B cell (primary cell): ENCODE results near the gene TCF7L2. TPM values are rescaled to one million over a fixed set of nuclear protein-coding genes. Genes with fewer than 3 reads are reported as not detected.

Experiments used
- ATAC-seq: fragments of 200-7000 bp; cut with Tn5 transposase; one replicate; pipeline ENCODE4 v1.10.0; 2021; ENCODE audit warnings: low read depth, mild to moderate bottlenecking, moderate number of reproducible peaks, moderate library complexity
- CTCF ChIA-PET: fragments of 350-600 bp; sonication (Branson Sonifier 250); formaldehyde crosslinking; loops from one replicate; lab custom pipeline; 2021; ENCODE audit warnings: antibody characterized with exemption, inconsistent platforms; lab: Charles Lee
- POLR2A ChIA-PET: fragments of 350-600 bp; sonication (Branson Sonifier 250); formaldehyde crosslinking; loops from one replicate; lab custom pipeline; 2021; ENCODE audit warnings: antibody characterized with exemption; lab: Charles Lee
- DNase-seq: peaks from one replicate; pipeline ENCODE4 v3.0.0; 2013
- H2AFZ ChIP-seq: 2 replicates; pipeline ENCODE4 v1.6.1; 2012; ENCODE audit warnings: mild to moderate bottlenecking, low read depth, low read length; ENCODE audit not compliant: insufficient read depth, poor library complexity, severe bottlenecking
- H3K27ac ChIP-seq, 2 donors: 1 replicate in 1 of 2; 2 replicates in 1 of 2; pipeline ENCODE4 v1.5.1; 2012 to 2013; ENCODE audit warnings: low read length in 2 of 2, mild to moderate bottlenecking in 2 of 2, moderate library complexity in 1 of 2
- H3K27me3 ChIP-seq, 4 experiments: fragments of 200-600 bp in 1 of 4; sonication (generic) in 1 of 4; replicated peaks in 1 of 4; 1 replicate in 2 of 4; 2 replicates in 2 of 4; pipeline versions ENCODE4 v1.6.1 to v1.7.0; 2013 to 2016; ENCODE audit warnings: low read length in 3 of 4, mild to moderate bottlenecking in 2 of 4, mixed read lengths in 1 of 4, moderate library complexity in 1 of 4; ENCODE audit not compliant: insufficient read depth in 4 of 4, control insufficient read depth in 3 of 4; ENCODE audit errors: control extremely low read depth in 1 of 4
- H3K36me3 ChIP-seq, 2 experiments: replicated peaks in 1 of 2; 1 replicate in 1 of 2; 2 replicates in 1 of 2; pipeline versions ENCODE4 v1.6.1 to v1.7.1; 2013; ENCODE audit warnings: low read length in 1 of 2; ENCODE audit not compliant: insufficient read depth in 2 of 2, control insufficient read depth in 1 of 2; ENCODE audit errors: control extremely low read depth in 1 of 2, extremely low read depth in 1 of 2
- H3K4me1 ChIP-seq, 2 donors: fragments of 200-600 bp in 1 of 2; sonication (generic) in 1 of 2; 1 replicate in 1 of 2; 2 replicates in 1 of 2; pipeline versions ENCODE4 v1.5.1 to v1.6.1; 2013 to 2017; ENCODE audit warnings: low read length in 2 of 2; ENCODE audit not compliant: control insufficient read depth in 2 of 2, insufficient read depth in 2 of 2
- H3K4me2 ChIP-seq: replicated peaks from 2 replicates; pipeline ENCODE3; 2012; ENCODE audit warnings: mild to moderate bottlenecking, low read depth, low read length; ENCODE audit not compliant: poor library complexity, severe bottlenecking
- H3K4me3 ChIP-seq, 5 experiments: fragments of 200-600 bp in 1 of 5; sonication (generic) in 1 of 5; 1 replicate in 3 of 5; 2 replicates in 2 of 5; pipeline versions ENCODE4 v1.5.1 to v1.7.0; 2011 to 2016; ENCODE audit warnings: low read length in 4 of 5, mild to moderate bottlenecking in 4 of 5, low read depth in 2 of 5, control low read depth in 1 of 5, moderate library complexity in 1 of 5; ENCODE audit not compliant: insufficient read depth in 1 of 5; ENCODE audit errors: control extremely low read depth in 1 of 5, extremely low read depth in 1 of 5
- H3K79me2 ChIP-seq: fragments of 200-600 bp; sonication (generic); one replicate; pipeline ENCODE4 v1.6.0; 2016; ENCODE audit warnings: low read length; ENCODE audit not compliant: control insufficient read depth, insufficient read depth
- H3K9ac ChIP-seq: fragments of 200-600 bp; sonication (generic); 2 replicates; pipeline ENCODE4 v1.6.1; 2017; ENCODE audit warnings: mild to moderate bottlenecking, low read length, moderate library complexity
- H3K9me3 ChIP-seq, 3 donors: one replicate each; pipeline versions ENCODE4 v1.6.1 to v1.7.1; 2013; ENCODE audit warnings: low read length in 2 of 3; ENCODE audit not compliant: control insufficient read depth in 2 of 3, insufficient read depth in 1 of 3; ENCODE audit errors: control extremely low read depth in 1 of 3
- H4K20me1 ChIP-seq: 2 replicates; pipeline ENCODE4 v1.6.0; 2012; ENCODE audit warnings: mild to moderate bottlenecking, low read length; ENCODE audit not compliant: insufficient read depth, control insufficient read depth, poor library complexity, severe bottlenecking
- H3K27ac Mint-ChIP-seq: one replicate; pipeline ENCODE4 v1.8.0; 2021; ENCODE audit warnings: mixed read lengths
- H3K27me3 Mint-ChIP-seq: one replicate; pipeline ENCODE4 v1.8.0; 2021; ENCODE audit warnings: mixed read lengths
- H3K4me1 Mint-ChIP-seq: one replicate; pipeline ENCODE4 v1.8.0; 2021; ENCODE audit warnings: mixed read lengths
- H3K4me3 Mint-ChIP-seq: one replicate; pipeline ENCODE4 v1.8.0; 2021; ENCODE audit warnings: mixed read lengths
- H3K9me3 Mint-ChIP-seq: one replicate; pipeline ENCODE4 v1.8.0; 2022; ENCODE audit warnings: mixed read lengths; ENCODE audit not compliant: insufficient read depth
- EZH2 ChIP-seq: IDR thresholded peaks from 2 replicates; pipeline ENCODE4 v1.6.1; 2012; ENCODE audit warnings: borderline replicate concordance, low read depth, mild to moderate bottlenecking, moderate library complexity, low read length; ENCODE audit not compliant: insufficient read depth, poor library complexity, severe bottlenecking
- WGBS: methylation state at CpG from one replicate; pipeline ENCODE4 v1.1.5; 2013; ENCODE audit warnings: missing lambda C conversion rate; ENCODE audit not compliant: insufficient coverage; 5-methylcytosine and 5-hydroxymethylcytosine counted together
- intact Hi-C: fragments of 100-400 bp; cut with micrococcal nuclease; formaldehyde crosslinking; loops from one replicate; pipeline ENCODE4 v1.10.0; 2022
- polyA plus RNA-seq: library from polyadenylated mRNA; depleted of rRNA; stranded (reverse); fragments of >200 nt; gene quantifications from 2 replicates; pipeline ENCODE4 v1.2.3, GENCODE V29; 2012
- total RNA-seq, 2 donors: library from RNA; stranded (reverse); fragments of 120-200 nt in 1 of 2; gene quantifications; 1 replicate in 1 of 2; 2 replicates in 1 of 2; pipeline versions ENCODE4 v1.2.3 to v1.2.4, GENCODE V29; 2013 to 2022
- TF ChIP-seq, protein P1 (sequence below): fragments of 200-600 bp; IDR thresholded peaks from one replicate; pipeline ENCODE4 v1.8.0; 2022; ENCODE audit warnings: antibody characterized with exemption, mild to moderate bottlenecking

Gene TCF7L2
- total and polyA plus RNA-seq, 2 donors (not counting 1 experiment from before 2014, with no cell fraction given) = 0.48 to 1.1 TPM

DNA sequence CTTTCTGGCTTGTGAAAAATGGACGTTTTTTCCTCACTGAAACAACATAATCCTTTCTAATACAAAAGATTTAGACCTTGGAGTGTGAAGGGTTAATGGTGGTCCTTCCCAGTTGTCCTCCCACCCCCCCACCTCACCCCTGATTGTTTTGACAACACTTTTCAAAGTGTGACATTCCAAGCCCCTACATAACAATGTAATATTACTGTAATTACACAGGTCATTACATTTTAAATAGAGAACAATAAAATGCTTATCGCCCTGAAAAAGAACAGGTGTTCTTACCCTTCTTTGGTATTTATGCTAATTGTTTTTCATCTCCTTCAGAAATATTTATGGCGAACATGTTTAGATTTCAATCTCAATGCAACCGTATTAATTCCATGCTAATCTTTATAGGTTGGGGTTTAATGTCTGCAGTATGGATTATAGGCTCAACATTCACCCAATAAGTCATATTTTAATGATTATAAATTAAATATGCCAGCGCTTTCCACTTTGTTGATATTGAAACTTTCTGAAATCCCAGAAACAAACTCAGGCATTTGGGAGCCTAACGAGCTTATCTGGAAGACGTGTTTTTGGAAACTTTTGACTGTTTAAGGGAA is 5.0 kb downstream of the TCF7L2 start:
- Mint-ChIP-seq H3K27me3 (peaks cover 79% of the 10 kb centered on the region), H3K4me3 (no peak overlapping the region), H3K27ac (no peak overlapping the region), H3K4me1 (peaks cover 15% of the 10 kb centered on the region), H3K9me3 (no peaks in the 10 kb centered on the region)
- TF ChIP-seq, protein P1, sequence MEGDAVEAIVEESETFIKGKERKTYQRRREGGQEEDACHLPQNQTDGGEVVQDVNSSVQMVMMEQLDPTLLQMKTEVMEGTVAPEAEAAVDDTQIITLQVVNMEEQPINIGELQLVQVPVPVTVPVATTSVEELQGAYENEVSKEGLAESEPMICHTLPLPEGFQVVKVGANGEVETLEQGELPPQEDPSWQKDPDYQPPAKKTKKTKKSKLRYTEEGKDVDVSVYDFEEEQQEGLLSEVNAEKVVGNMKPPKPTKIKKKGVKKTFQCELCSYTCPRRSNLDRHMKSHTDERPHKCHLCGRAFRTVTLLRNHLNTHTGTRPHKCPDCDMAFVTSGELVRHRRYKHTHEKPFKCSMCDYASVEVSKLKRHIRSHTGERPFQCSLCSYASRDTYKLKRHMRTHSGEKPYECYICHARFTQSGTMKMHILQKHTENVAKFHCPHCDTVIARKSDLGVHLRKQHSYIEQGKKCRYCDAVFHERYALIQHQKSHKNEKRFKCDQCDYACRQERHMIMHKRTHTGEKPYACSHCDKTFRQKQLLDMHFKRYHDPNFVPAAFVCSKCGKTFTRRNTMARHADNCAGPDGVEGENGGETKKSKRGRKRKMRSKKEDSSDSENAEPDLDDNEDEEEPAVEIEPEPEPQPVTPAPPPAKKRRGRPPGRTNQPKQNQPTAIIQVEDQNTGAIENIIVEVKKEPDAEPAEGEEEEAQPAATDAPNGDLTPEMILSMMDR = no peak
- no peak for TF ChIP-seq EZH2
- ChIA-PET POLR2A (no interaction called here), CTCF (interaction anchor here (1.0 kb wide), 1 partner anchor 1440 kb away, joined by 3 read pairs; no protein-coding TSS in a partner anchor)
- peaks cover 0 to 9% (median 0%) of the 10 kb centered on the region in 3 donors for H3K9me3 ChIP-seq
- H3K27me3 ChIP-seq = peaks cover 0 to 48% (median 39%) of the 10 kb centered on the region in 4 experiments
- no peaks in the 10 kb centered on the region for H4K20me1 ChIP-seq
- intact Hi-C loops = no loop called here
- DNase-seq (no peak), ATAC-seq (no peak)
- H2AFZ ChIP-seq = no peak overlapping the region
- no peak overlapping the region for H3K4me3 ChIP-seq
- no peak overlapping the region for H3K27ac ChIP-seq
- no peaks in the 10 kb centered on the region for H3K36me3 ChIP-seq
- no peak overlapping the region for H3K4me2 ChIP-seq
- H3K4me1 ChIP-seq = peaks cover 26 to 31% of the 10 kb centered on the region in 2 donors
- no peak overlapping the region for H3K9ac ChIP-seq
- WGBS = 94% methylated on average over 2 of the region's 7 CpGs
- H3K79me2 ChIP-seq = no peaks in the 10 kb centered on the region

DNA sequence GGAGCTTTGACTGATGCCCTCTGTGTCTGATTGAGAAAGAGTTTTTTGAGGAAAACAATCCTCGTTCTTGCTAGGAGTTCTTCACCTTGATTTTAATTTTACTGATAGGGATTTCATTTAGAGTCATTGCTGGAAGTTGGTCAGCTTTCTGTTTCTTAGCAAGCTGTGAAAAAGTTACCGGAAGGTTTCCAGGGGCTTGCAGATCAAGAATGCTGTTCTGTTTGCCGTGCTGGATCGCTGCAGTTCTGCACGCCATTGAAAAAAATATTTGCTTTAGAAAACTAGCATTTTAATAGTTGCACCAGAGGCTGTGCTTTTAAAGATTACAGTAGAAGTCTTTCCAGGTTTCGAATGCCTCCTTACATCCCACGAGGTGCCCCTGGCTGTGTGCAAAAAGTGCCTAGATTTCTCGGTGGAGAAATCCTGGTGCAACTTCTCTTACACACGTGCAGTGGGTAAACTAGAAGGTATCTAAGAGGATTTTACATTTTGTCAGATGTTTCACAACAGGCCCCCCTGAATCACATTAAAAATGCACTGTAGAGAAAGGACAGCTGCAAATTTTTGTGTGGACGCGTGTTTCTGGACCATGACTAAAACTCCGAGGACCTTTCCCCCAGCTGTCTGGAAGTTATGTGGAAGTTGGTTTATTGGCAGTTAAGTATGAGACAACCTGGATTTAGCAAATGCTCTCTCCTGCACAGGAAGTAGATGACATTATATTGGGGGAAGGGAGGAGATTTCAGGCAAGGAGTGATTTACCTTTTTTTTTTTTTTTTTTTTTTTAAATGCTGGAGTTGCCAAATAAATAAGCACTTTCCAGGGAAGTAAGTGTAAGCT is 5.8 kb downstream of the TCF7L2 start:
- Histone ChIP-seq H3K9me3 (peaks cover 0 to 9% (median 0%) of the 10 kb centered on the region in 3 donors), H3K79me2 (no peaks in the 10 kb centered on the region), H3K27ac (no peak overlapping the region), H3K4me2 (no peak overlapping the region), H4K20me1 (no peaks in the 10 kb centered on the region), H3K4me1 (peaks cover 18 to 25% of the 10 kb centered on the region in 2 donors), H3K27me3 (peaks cover 0 to 45% (median 40%) of the 10 kb centered on the region in 4 experiments), H3K36me3 (no peaks in the 10 kb centered on the region), H2AFZ (no peak overlapping the region), H3K9ac (no peak overlapping the region), H3K4me3 (no peak overlapping the region)
- H3K27ac Mint-ChIP-seq = no peak overlapping the region
- POLR2A ChIA-PET = no interaction called here
- DNase-seq (no peak), ATAC-seq (no peak)
- WGBS = 20% methylated on average over 1 of the region's 12 CpGs
- no peak overlapping the region for H3K4me3 Mint-ChIP-seq
- CTCF ChIA-PET = interaction anchor here (1.0 kb wide), 1 partner anchor 1439 kb away, joined by 3 read pairs; no protein-coding TSS in a partner anchor
- TF ChIP-seq, protein P1 = no peak
- no peak for TF ChIP-seq EZH2
- H3K9me3 Mint-ChIP-seq = no peaks in the 10 kb centered on the region
- peaks cover 9% of the 10 kb centered on the region for H3K4me1 Mint-ChIP-seq
- intact Hi-C loops = no loop called here
- H3K27me3 Mint-ChIP-seq = peaks cover 77% of the 10 kb centered on the region
